ENCODE data around the gene GPR17.

- TF ChIP-seq CTCF (IDR thresholded peaks at IDR 0.05; ENCODE audit: low read depth, low read length, poor library complexity, severe bottlenecking), result no peak
- TF ChIP-seq EZH2phosphoT487 (IDR thresholded peaks at IDR 0.05; ENCODE audit: borderline replicate concordance, low read length), result no peak
Measured at GRCh38 chr2:127606625-127607398, 39.1 kb upstream of the GPR17 start.

All from DOHH2 (cell line).